Activated naive CD8-positive, alpha-beta T cell (primary cell): ENCODE measurements around the gene ZNF416.

ENCODE experiments used
- H3K27ac Mint-ChIP-seq: one replicate; pipeline ENCODE4 v1.8.0; 2021; ENCODE audit warnings: mixed read lengths
- H3K27me3 Mint-ChIP-seq: one replicate; pipeline ENCODE4 v1.8.0; 2021; ENCODE audit warnings: mixed read lengths
- H3K36me3 Mint-ChIP-seq: one replicate; pipeline ENCODE4 v1.8.0; 2021; ENCODE audit warnings: mixed read lengths
- H3K4me1 Mint-ChIP-seq: one replicate; pipeline ENCODE4 v1.8.0; 2021; ENCODE audit warnings: low read depth, mixed read lengths
- H3K4me3 Mint-ChIP-seq: one replicate; pipeline ENCODE4 v1.8.0; 2021; ENCODE audit warnings: mild to moderate bottlenecking, mixed read lengths
- H3K9me3 Mint-ChIP-seq: one replicate; pipeline ENCODE4 v1.8.0; 2021; ENCODE audit warnings: low read depth, mixed read lengths

ZNF416 gene

DNA sequence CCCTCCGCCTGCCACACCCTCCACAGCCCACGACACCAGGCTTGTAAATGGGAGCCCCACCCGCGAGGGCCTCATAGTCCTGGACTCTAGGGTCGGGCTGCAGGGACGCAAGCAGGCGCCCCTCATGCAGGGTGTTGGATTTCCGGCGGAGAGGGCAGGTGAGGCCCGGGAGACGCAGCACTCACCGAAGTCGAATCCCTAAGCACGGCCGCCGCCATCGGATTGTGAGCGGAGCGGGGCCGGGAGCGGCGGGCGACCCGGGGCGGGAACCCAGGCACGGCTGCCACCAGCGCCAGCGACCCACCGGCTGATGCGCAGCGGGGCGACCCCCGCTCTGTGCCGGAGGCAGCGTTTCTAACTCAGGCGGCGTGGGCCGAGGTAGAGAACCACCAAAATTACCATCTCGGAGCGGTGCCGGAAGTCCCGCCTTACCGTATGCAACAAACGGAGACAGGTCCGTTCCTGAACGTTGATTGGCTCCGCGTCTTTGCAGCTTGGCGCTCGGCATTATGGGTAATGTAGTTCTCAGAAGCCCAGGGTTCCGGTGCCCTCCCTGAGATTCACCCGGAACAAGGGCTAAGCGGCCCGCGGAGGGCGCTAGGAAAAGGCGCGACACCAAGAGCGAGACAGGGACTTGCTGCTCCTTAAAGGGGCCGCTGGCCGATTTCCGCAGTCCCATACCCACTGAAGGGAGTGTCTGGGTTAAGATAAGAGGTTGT, at the start of gene ZNF416:
Gene ZNF416 (minus strand): TSS at position 425 of the 719 bp plus-strand sequence. CDS start 207 bp downstream, at position 218.
- peaks cover 36% of the 10 kb centered on the region for H3K36me3 Mint-ChIP-seq
- H3K4me3 Mint-ChIP-seq, result peak within 1 kb of the TSS; percentile 84
- peaks cover 25% of the 10 kb centered on the region for H3K4me1 Mint-ChIP-seq
- peaks cover 27% of the 10 kb centered on the region for H3K9me3 Mint-ChIP-seq
- no peaks in the 10 kb centered on the region for H3K27me3 Mint-ChIP-seq
- peak within 1 kb of the TSS; percentile 73 for H3K27ac Mint-ChIP-seq

- H3K4me3 Mint-ChIP-seq, result no peak overlapping the region
- H3K9me3 Mint-ChIP-seq, result peaks cover 24% of the 10 kb centered on the region
- peaks cover 54% of the 10 kb centered on the region for H3K36me3 Mint-ChIP-seq
- no peaks in the 10 kb centered on the region for H3K4me1 Mint-ChIP-seq
- no peaks in the 10 kb centered on the region for H3K27me3 Mint-ChIP-seq
- H3K27ac Mint-ChIP-seq, result no peak overlapping the region
Observed at GRCh38 chr19:57623091-57623490, 44.4 kb upstream of the ZNF416 start.

GRCh38 chr19:57620673-57621348, 42.1 kb upstream of the ZNF416 start:
- H3K27me3 Mint-ChIP-seq, result no peaks in the 10 kb centered on the region
- no peak overlapping the region for H3K27ac Mint-ChIP-seq
- no peak overlapping the region for H3K4me3 Mint-ChIP-seq
- peaks cover 34% of the 10 kb centered on the region for H3K9me3 Mint-ChIP-seq
- H3K4me1 Mint-ChIP-seq, result peaks cover 8% of the 10 kb centered on the region
- peaks cover 75% of the 10 kb centered on the region for H3K36me3 Mint-ChIP-seq

GRCh38 chr19:57615346-57615745, 36.6 kb upstream of the ZNF416 start:
- Mint-ChIP-seq H3K4me1 (peaks cover 27% of the 10 kb centered on the region), H3K27ac (peak overlapping the region; percentile 82), H3K4me3 (peak overlapping the region; percentile 94), H3K27me3 (no peaks in the 10 kb centered on the region), H3K9me3 (peaks cover 41% of the 10 kb centered on the region), H3K36me3 (peaks cover 64% of the 10 kb centered on the region)

- Mint-ChIP-seq H3K36me3 (peaks cover 52% of the 10 kb centered on the region), H3K27ac (peak within 1 kb of the TSS; percentile 82), H3K9me3 (peaks cover 34% of the 10 kb centered on the region), H3K4me3 (peak within 1 kb of the TSS; percentile 94), H3K27me3 (no peaks in the 10 kb centered on the region), H3K4me1 (peaks cover 27% of the 10 kb centered on the region)
Observed at GRCh38 chr19:57613941-57614743, 35.4 kb upstream of the ZNF416 start, which contains the start of gene ZNF134. ZNF134 (plus strand) TSS chr19:57614242; CDS start chr19:57619469, 5,227 bp downstream.

- peaks cover 40% of the 10 kb centered on the region for H3K36me3 Mint-ChIP-seq
- H3K9me3 Mint-ChIP-seq, result peaks cover 16% of the 10 kb centered on the region
- no peak overlapping the region for H3K4me3 Mint-ChIP-seq
- H3K4me1 Mint-ChIP-seq, result peaks cover 20% of the 10 kb centered on the region
- H3K27me3 Mint-ChIP-seq, result no peaks in the 10 kb centered on the region
- H3K27ac Mint-ChIP-seq, result no peak overlapping the region
Observed at GRCh38 chr19:57611113-57611512, 32.4 kb upstream of the ZNF416 start.

DNA sequence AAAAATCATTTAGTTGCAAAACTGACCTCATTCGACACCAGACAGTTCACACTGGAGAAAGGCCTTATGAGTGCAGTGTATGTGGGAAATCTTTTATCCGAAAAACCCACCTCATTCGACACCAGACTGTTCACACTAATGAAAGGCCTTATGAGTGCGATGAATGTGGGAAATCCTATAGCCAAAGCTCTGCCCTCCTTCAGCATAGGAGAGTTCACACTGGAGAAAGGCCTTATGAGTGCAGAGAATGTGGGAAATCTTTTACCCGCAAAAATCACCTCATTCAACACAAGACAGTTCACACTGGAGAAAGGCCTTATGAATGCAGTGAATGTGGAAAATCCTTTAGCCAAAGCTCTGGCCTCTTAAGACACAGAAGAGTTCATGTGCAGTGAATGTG, 28.2 kb upstream of the ZNF416 start:
- Mint-ChIP-seq H3K9me3 (peaks cover 25% of the 10 kb centered on the region), H3K4me1 (peaks cover 2% of the 10 kb centered on the region), H3K27me3 (no peaks in the 10 kb centered on the region), H3K27ac (no peak overlapping the region), H3K36me3 (peaks cover 52% of the 10 kb centered on the region), H3K4me3 (no peak overlapping the region)

- no peaks in the 10 kb centered on the region for H3K27me3 Mint-ChIP-seq
- H3K4me3 Mint-ChIP-seq, result peak within 1 kb of the TSS; percentile 88
- peaks cover 40% of the 10 kb centered on the region for H3K9me3 Mint-ChIP-seq
- peaks cover 18% of the 10 kb centered on the region for H3K4me1 Mint-ChIP-seq
- H3K27ac Mint-ChIP-seq, result peak within 1 kb of the TSS; percentile 75
- H3K36me3 Mint-ChIP-seq, result peaks cover 49% of the 10 kb centered on the region
Observed at GRCh38 chr19:57599761-57600383, 21.2 kb upstream of the ZNF416 start, which contains the start of gene ZNF530. ZNF530 (plus strand) TSS chr19:57599885; CDS start chr19:57604346, 4,461 bp downstream.

- H3K4me3 Mint-ChIP-seq, result peak overlapping the region; percentile 88
- peaks cover 38% of the 10 kb centered on the region for H3K9me3 Mint-ChIP-seq
- H3K36me3 Mint-ChIP-seq, result peaks cover 46% of the 10 kb centered on the region
- H3K27ac Mint-ChIP-seq, result peak overlapping the region; percentile 75
- H3K4me1 Mint-ChIP-seq, result peaks cover 16% of the 10 kb centered on the region
- H3K27me3 Mint-ChIP-seq, result no peaks in the 10 kb centered on the region
Observed at GRCh38 chr19:57599377-57599760, 20.7 kb upstream of the ZNF416 start.

DNA sequence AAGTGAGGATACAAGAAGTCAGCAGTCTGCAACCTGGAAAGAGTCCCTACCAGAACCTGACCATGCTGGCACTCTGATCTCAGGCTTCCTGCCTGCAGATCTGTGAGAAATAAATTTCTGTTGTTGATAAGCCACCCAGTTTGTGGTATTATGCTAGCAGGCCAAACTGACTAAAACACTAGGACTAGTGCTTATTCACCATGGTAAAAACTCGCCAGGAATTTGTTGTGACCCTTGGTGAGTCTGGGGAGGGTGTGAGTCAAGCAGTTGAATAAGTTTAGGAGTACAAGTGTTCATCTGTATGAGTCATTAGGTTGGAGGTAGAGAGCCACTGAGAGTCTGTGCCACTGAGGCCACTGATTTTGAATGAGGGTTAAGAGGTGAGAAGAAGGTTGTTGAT, 8.8 kb upstream of the ZNF416 start:
- peaks cover 13% of the 10 kb centered on the region for H3K4me1 Mint-ChIP-seq
- peaks cover 67% of the 10 kb centered on the region for H3K36me3 Mint-ChIP-seq
- H3K4me3 Mint-ChIP-seq, result no peak overlapping the region
- no peaks in the 10 kb centered on the region for H3K27me3 Mint-ChIP-seq
- H3K27ac Mint-ChIP-seq, result no peak overlapping the region
- H3K9me3 Mint-ChIP-seq, result peaks cover 26% of the 10 kb centered on the region

- Mint-ChIP-seq H3K9me3 (peaks cover 25% of the 10 kb centered on the region), H3K27ac (peak within 1 kb of the TSS; percentile 81), H3K4me3 (peak within 1 kb of the TSS; percentile 94), H3K4me1 (peaks cover 17% of the 10 kb centered on the region), H3K27me3 (no peaks in the 10 kb centered on the region), H3K36me3 (peaks cover 37% of the 10 kb centered on the region)
Observed at GRCh38 chr19:57583521-57584416, 5.1 kb upstream of the ZNF416 start, which contains the start of gene ZIK1. ZIK1 (plus strand) TSS chr19:57584145; CDS start chr19:57584357, 212 bp downstream.

DNA sequence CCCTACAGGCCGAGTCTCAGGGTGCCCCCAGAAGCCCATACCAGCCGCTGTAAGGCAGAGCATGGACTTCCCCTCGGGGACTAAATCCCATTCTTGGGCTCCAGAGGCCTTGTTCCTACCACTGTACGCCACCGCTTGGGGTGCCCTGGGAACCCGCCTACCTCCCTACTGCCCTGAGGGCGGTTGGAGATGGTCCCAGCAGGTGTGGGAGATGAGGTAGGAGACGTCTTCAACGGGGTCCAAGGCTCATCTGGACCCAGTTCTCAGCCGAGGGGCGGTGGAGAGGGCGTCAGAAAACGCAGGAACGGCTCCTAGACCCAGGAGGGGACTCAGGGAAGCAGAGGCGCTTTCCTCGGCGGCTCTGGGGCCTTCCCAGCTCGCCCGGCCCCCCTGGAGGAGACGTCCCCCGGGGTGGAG, 4.4 kb upstream of the ZNF416 start:
- no peak overlapping the region for H3K27ac Mint-ChIP-seq
- H3K27me3 Mint-ChIP-seq, result no peaks in the 10 kb centered on the region
- H3K4me3 Mint-ChIP-seq, result peak overlapping the region; percentile 40
- peaks cover 20% of the 10 kb centered on the region for H3K4me1 Mint-ChIP-seq
- peaks cover 32% of the 10 kb centered on the region for H3K36me3 Mint-ChIP-seq
- peaks cover 24% of the 10 kb centered on the region for H3K9me3 Mint-ChIP-seq

GRCh38 chr19:57576661-57577060, 2.0 kb downstream of the ZNF416 start:
- H3K9me3 Mint-ChIP-seq, result peaks cover 27% of the 10 kb centered on the region
- H3K4me1 Mint-ChIP-seq, result peaks cover 23% of the 10 kb centered on the region
- no peaks in the 10 kb centered on the region for H3K27me3 Mint-ChIP-seq
- H3K36me3 Mint-ChIP-seq, result peaks cover 52% of the 10 kb centered on the region
- peak overlapping the region; percentile 71 for H3K4me3 Mint-ChIP-seq
- no peak overlapping the region for H3K27ac Mint-ChIP-seq
